ENCODE measurements around the gene ARHGAP36. TPM values are rescaled to one million over a fixed set of nuclear protein-coding genes. Genes with fewer than 3 reads are reported as not detected.

Gene ARHGAP36, protein sequence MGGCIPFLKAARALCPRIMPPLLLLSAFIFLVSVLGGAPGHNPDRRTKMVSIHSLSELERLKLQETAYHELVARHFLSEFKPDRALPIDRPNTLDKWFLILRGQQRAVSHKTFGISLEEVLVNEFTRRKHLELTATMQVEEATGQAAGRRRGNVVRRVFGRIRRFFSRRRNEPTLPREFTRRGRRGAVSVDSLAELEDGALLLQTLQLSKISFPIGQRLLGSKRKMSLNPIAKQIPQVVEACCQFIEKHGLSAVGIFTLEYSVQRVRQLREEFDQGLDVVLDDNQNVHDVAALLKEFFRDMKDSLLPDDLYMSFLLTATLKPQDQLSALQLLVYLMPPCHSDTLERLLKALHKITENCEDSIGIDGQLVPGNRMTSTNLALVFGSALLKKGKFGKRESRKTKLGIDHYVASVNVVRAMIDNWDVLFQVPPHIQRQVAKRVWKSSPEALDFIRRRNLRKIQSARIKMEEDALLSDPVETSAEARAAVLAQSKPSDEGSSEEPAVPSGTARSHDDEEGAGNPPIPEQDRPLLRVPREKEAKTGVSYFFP
- total RNA-seq: not detected in 2 replicates

DNA sequence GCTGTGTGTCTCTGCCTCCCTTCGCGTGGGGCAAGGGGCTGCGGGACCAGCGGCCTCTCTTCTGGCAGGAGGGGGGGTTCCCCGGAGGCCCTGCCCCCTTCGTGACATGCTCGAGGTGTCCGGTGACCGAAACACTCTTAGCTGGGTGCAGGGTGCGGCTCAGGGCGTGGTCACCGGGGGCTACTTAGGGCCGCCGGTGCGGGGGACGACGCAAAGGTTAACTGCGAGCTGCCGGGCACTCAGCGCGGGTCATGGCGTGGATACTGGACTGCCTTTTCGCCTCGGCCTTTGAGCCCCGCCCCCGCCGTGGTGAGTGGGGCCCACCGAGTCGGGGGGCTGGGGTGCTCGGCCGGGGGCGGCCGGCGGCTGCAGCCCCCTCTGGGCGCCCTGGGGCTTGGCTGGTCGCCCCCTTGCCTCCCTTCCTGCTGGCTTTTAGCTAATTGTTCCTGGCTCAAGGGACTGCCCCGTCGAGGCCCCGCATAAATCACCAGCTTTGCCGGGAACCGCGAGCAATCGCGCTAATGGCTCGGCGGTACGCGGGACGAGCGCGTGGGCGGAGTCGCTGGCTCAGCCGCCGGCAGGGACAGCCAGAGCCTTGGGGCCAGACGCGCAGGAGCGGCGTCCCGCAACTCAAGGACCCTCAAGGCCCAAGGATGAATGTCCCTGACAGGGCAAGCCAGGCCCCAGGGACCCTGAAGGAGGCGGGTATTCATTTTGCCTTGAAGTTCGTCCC, at the start of gene ARHGAP36:
Gene ARHGAP36 (plus strand): TSS at position 211 of the 733 bp plus-strand sequence. CDS start 23,320 bp downstream, outside the sequence.

Other genes with a start within 250 kb of the ARHGAP36 start
- 3.4 and 5.2 TPM in 2 replicates for gene ENOX2, start 155.1 kb upstream of the ARHGAP36 start, total RNA-seq
- 0.65 and 1.6 TPM in 2 replicates for gene IGSF1, start 231.0 kb downstream of the ARHGAP36 start, total RNA-seq

Measured in mesangial cell (primary cell).